ENCODE measurements around the gene RNGTT.
"Not testable (repeated sequence)": the region's sequence is repeated elsewhere in the genome, so short reads cannot be mapped to it uniquely, and the experiment has no call there.

Gene RNGTT

GRCh38 chr6:88963139-88964090, at the start of gene RNGTT:
Gene RNGTT, minus strand, starts transcription at chr6:88963618. Its CDS starts 209 bp downstream, at chr6:88963409.
- DNase-seq: peak; percentile 94

GRCh38 chr6:89011436-89011835, 48.0 kb upstream of the RNGTT start:
- no peak for DNase-seq

- no peak for DNase-seq
Measured at GRCh38 chr6:89010825-89011224, 47.4 kb upstream of the RNGTT start.

GRCh38 chr6:89009624-89010059, 46.2 kb upstream of the RNGTT start:
- no peak for DNase-seq

GRCh38 chr6:89008815-89009374, 45.5 kb upstream of the RNGTT start:
- no peak for DNase-seq

- no peak for DNase-seq
Measured at GRCh38 chr6:89008001-89008814, 44.8 kb upstream of the RNGTT start.

GRCh38 chr6:89007209-89008000, 44.0 kb upstream of the RNGTT start:
- no peak for DNase-seq

GRCh38 chr6:89002523-89002922, 39.1 kb upstream of the RNGTT start:
- DNase-seq: no peak

- DNase-seq: no peak
Measured at GRCh38 chr6:88997327-88997726, 33.9 kb upstream of the RNGTT start.

GRCh38 chr6:88992741-88993552, 29.5 kb upstream of the RNGTT start:
- no peak for DNase-seq

- no peak for DNase-seq
Measured at GRCh38 chr6:88989215-88989614, 25.8 kb upstream of the RNGTT start.

- no peak for DNase-seq
Measured at GRCh38 chr6:88987922-88988321, 24.5 kb upstream of the RNGTT start.

GRCh38 chr6:88985901-88986300, 22.5 kb upstream of the RNGTT start:
- DNase-seq: no peak

- no peak for DNase-seq
Measured at GRCh38 chr6:88984606-88985005, 21.2 kb upstream of the RNGTT start.

- DNase-seq: peak; percentile 19
Measured at GRCh38 chr6:88984152-88984551, 20.7 kb upstream of the RNGTT start.

GRCh38 chr6:88983532-88983931, 20.1 kb upstream of the RNGTT start:
- DNase-seq: no peak

- not testable (repeated sequence) for DNase-seq
Measured at GRCh38 chr6:88983129-88983528, 19.7 kb upstream of the RNGTT start.

GRCh38 chr6:88982720-88983119, 19.3 kb upstream of the RNGTT start:
- peak; percentile 47 for DNase-seq

- no peak for DNase-seq
Measured at GRCh38 chr6:88975369-88975768, 12.0 kb upstream of the RNGTT start.

GRCh38 chr6:88972504-88973423, 9.3 kb upstream of the RNGTT start:
- DNase-seq: no peak

All from NCI-H1436 treated with DMSO at 0.1 percent for 48 hours (cell line).